ENCODE results near the gene CLCN2.
A peak's percentile ranks its signal among the peaks of the same experiment; 100 is the strongest.

CLCN2 gene

GRCh38 chr3:184337399-184337714, 24.0 kb downstream of the CLCN2 start, which contains the start of gene FAM131A:
Gene FAM131A (plus strand): TSS chr3:184337600. CDS start chr3:184337631, 31 bp downstream.
- TF ChIP-seq, protein P1, sequence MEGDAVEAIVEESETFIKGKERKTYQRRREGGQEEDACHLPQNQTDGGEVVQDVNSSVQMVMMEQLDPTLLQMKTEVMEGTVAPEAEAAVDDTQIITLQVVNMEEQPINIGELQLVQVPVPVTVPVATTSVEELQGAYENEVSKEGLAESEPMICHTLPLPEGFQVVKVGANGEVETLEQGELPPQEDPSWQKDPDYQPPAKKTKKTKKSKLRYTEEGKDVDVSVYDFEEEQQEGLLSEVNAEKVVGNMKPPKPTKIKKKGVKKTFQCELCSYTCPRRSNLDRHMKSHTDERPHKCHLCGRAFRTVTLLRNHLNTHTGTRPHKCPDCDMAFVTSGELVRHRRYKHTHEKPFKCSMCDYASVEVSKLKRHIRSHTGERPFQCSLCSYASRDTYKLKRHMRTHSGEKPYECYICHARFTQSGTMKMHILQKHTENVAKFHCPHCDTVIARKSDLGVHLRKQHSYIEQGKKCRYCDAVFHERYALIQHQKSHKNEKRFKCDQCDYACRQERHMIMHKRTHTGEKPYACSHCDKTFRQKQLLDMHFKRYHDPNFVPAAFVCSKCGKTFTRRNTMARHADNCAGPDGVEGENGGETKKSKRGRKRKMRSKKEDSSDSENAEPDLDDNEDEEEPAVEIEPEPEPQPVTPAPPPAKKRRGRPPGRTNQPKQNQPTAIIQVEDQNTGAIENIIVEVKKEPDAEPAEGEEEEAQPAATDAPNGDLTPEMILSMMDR (IDR thresholded peaks at IDR 0.05; ENCODE audit: insufficient read depth, low read depth, low read length, missing control alignments) = no peak
- peak within 1 kb of the TSS; percentile 53 for H3K4me3 ChIP-seq (ENCODE audit: low read depth, low read length)
- no peak for DNase-seq (ENCODE audit: low read depth)

DNA sequence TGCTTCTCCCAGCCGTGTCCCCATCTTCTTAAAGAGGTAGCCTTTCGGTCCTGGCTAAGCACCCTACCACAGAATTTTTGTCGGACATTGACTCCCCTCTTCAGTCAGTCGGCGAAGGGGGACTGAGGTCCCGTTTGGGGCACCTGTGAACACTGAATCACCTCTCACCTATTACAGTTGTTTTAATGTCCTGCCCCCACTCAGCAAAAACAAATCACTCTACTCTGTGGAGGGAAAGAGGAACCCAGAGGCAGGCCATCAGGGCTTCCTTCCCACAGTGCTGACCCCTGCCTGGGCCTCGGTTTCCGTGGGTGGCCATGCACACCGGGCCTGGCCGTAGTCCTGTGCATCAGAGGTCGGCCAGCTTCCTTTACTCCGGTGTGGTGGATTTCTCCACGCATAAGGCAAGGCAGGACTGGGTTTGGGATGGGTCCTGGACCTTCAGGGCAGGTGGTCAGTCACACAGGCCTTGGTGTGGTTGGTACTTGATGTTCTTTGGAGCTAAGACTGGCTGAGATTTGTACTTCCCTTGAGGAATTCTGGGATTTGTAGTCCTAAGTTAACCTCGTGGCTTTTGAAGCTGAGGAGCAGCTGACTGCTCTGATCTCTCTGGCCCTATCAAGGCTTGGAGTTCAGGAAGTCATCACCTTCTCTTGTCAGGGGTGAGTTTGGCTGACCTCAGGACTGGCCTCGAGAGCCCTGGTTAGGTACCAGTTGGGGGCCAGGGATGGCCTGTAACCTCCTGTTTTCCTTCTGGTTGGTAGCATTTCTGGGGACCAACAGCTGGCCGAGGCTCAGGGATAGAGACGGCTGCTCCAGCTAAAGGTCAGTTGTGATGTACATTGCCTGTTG, 24.6 kb downstream of the CLCN2 start:
- TF ChIP-seq, protein P1 (IDR thresholded peaks at IDR 0.05; ENCODE audit: insufficient read depth, low read depth, low read length, missing control alignments) = no peak
- peak overlapping the region; percentile 53 for H3K4me3 ChIP-seq (ENCODE audit: low read depth, low read length)
- DNase-seq (ENCODE audit: low read depth) = no peak

- peak; percentile 82 for DNase-seq (ENCODE audit: low read depth)
- peak overlapping the region; percentile 53 for H3K4me3 ChIP-seq (ENCODE audit: low read depth, low read length)
- TF ChIP-seq, protein P1 (IDR thresholded peaks at IDR 0.05; ENCODE audit: insufficient read depth, low read depth, low read length, missing control alignments) = no peak
Measured at GRCh38 chr3:184335661-184336546, 25.5 kb downstream of the CLCN2 start.

DNA sequence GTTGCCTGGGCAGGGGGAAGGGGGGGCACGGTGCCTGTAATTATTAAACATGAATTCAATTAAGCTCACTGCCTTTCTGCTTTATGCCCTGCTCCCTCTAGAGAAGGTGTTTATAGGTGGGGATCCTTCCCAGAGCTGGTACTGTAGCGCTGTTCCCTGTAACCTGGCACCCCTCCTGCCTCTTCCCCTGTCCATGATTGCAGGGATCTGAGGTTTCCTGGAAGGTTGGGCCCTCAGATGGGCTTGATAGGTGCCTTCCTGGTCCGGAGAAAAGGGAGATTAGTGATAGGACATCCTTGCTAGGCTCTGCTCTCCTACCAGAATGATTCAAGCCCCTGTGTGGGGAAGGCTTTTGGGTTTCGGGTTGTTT, 26.1 kb downstream of the CLCN2 start:
- DNase-seq (ENCODE audit: low read depth) = no peak
- TF ChIP-seq, protein P1 (IDR thresholded peaks at IDR 0.05; ENCODE audit: insufficient read depth, low read depth, low read length, missing control alignments) = no peak
- no peak overlapping the region for H3K4me3 ChIP-seq (ENCODE audit: low read depth, low read length)

GRCh38 chr3:184334470-184335158, 26.8 kb downstream of the CLCN2 start:
- H3K4me3 ChIP-seq (ENCODE audit: low read depth, low read length) = no peak overlapping the region
- DNase-seq (ENCODE audit: low read depth) = no peak
- TF ChIP-seq, protein P1 (IDR thresholded peaks at IDR 0.05; ENCODE audit: insufficient read depth, low read depth, low read length, missing control alignments) = no peak

DNA sequence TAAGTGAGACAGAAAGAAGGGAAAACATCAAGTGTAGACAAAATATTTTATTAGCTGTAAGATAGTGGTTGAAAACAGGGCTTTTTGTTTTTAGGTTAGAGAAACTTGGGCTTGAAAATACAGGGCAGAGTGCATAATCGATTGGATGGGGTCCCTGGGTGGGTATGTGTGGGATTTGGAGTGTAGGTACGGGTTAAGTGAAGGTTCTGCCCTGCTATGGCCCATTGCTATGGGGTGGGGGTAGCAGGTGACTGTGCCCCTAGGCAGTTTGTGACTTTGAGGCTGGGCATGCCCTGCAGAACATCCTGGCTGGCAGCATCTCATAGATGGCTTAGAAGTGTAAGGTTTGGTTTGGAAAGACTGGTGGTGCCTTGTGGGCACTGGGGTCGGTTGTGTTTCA, 27.7 kb downstream of the CLCN2 start:
- no peak for DNase-seq (ENCODE audit: low read depth)
- TF ChIP-seq, protein P1 (IDR thresholded peaks at IDR 0.05; ENCODE audit: insufficient read depth, low read depth, low read length, missing control alignments) = no peak
- H3K4me3 ChIP-seq (ENCODE audit: low read depth, low read length) = no peak overlapping the region

Data from GM12865 (cell line).